ENCODE measurements around the gene TCF7L1. TPM values are rescaled to one million over a fixed set of nuclear protein-coding genes. Genes with fewer than 3 reads are reported as not detected.

Gene TCF7L1
- total and polyA plus RNA-seq, 4 donors: 12.3 to 21.5 (median 13.8) TPM

DNA sequence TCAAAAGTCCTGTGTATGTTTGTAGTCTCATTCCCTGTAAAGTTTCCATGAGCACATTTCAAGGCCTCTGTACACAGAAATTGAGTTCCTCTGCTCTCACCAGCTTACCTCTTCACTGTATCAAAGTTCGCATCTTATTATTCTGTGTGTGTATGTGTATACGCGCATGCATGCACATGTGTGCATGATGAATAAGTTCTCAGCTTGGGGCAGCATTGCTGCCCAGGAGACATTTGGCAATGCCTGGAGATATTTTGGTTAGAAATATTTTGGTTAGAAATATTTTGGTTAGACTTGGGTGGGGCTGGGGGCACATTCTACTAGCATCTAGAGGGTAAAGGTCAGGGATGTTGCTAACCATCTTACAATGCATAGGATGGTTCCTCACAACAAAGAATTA lies 23.4 kb downstream of the TCF7L1 start:
- peaks cover 17 to 59% (median 26%) of the 10 kb centered on the region in 5 donors for H3K4me1 ChIP-seq (ENCODE audit: control insufficient read depth in 5 of 5, insufficient read depth in 5 of 5, low read length in 5 of 5)
- TF ChIP-seq CTCF (IDR thresholded peaks at IDR 0.05; ENCODE audit: control extremely low read depth, extremely low read depth): no peak
- no peaks in the 10 kb centered on the region for H3K9me3 ChIP-seq (ENCODE audit: control insufficient read depth in 4 of 4, insufficient read depth in 3 of 4, low read length in 3 of 4)

GRCh38 chr2:85157345-85157744 lies 24.2 kb downstream of the TCF7L1 start:
- Histone ChIP-seq H3K9ac (ENCODE audit: insufficient read depth in 1 of 2, low read length in 2 of 2) (no peak overlapping the region), H3K4me3 (no peak overlapping the region), H3K4me1 (ENCODE audit: control insufficient read depth in 5 of 5, insufficient read depth in 5 of 5, low read length in 5 of 5) (peaks cover 17 to 64% (median 31%) of the 10 kb centered on the region in 5 donors), H3K9me3 (ENCODE audit: control insufficient read depth in 4 of 4, insufficient read depth in 3 of 4, low read length in 3 of 4) (no peaks in the 10 kb centered on the region), H3K27ac (ENCODE audit: low read depth in 1 of 2, low read length in 1 of 2) (no peak overlapping the region), H3K36me3 (ENCODE audit: control insufficient read depth in 4 of 4, insufficient read depth in 4 of 4, low read length in 4 of 4) (no peaks in the 10 kb centered on the region), H3K27me3 (ENCODE audit: control insufficient read depth in 3 of 3, insufficient read depth in 3 of 3, low read length in 2 of 3) (no peaks in the 10 kb centered on the region)
- no peak for DNase-seq
- ATAC-seq (ENCODE audit: insufficient read depth, low FRiP score): no peak
- WGBS, 2 donors: 91 to 92% methylated on average over 1 of the region's 1 CpG
- TF ChIP-seq CTCF (IDR thresholded peaks at IDR 0.05; ENCODE audit: control extremely low read depth, extremely low read depth): no peak

More for the DNA sequence above, 23.4 kb downstream of the TCF7L1 start:
- DNase-seq: no peak
- ATAC-seq (ENCODE audit: insufficient read depth, low FRiP score): no peak
- Histone ChIP-seq H3K27me3 (ENCODE audit: control insufficient read depth in 3 of 3, insufficient read depth in 3 of 3, low read length in 2 of 3) (no peaks in the 10 kb centered on the region), H3K4me3 (no peak overlapping the region), H3K36me3 (ENCODE audit: control insufficient read depth in 4 of 4, insufficient read depth in 4 of 4, low read length in 4 of 4) (no peaks in the 10 kb centered on the region), H3K27ac (ENCODE audit: low read depth in 1 of 2, low read length in 1 of 2) (no peak overlapping the region), H3K9ac (ENCODE audit: insufficient read depth in 1 of 2, low read length in 2 of 2) (no peak overlapping the region)
- 95 to 98% methylated on average over 3 of the region's 3 CpGs for WGBS, 2 donors

DNA sequence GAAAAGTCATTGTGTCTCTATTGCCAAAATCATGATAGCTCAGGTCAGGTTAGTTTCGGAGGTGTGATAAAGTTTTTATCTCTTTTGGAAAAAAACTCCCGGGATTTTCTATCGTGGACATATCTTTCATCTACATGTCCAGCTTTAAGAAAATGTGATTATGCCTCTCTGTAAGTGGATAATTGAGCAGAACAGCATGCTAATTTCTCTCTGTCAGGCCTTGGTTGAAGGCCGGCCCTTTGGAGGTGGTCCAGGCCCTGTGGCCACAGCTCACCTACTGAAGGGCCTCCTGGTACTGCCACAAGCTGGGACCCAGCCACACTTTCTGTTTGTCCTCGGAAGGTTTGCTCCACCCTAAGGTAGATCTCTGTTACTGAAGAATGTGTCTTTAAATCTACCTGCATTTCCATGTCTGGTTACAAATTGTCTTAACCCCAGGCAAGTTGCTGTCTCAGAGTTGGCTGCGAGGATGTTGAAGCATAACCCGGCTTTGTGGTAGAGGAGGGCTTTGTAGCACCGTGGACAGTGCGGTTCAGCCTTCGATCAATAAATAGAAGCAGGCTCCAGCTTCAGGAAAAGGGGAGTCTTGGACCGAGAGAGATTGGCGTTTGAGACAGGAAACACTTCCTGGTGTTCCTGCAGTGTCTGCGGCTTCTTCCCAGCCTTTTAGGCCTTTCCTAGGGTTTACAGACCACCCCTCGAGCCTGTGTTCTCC lies 25.5 kb downstream of the TCF7L1 start:
- DNase-seq (no peak), ATAC-seq (ENCODE audit: insufficient read depth, low FRiP score) (no peak)
- Histone ChIP-seq H3K36me3 (ENCODE audit: control insufficient read depth in 4 of 4, insufficient read depth in 4 of 4, low read length in 4 of 4) (no peaks in the 10 kb centered on the region), H3K9me3 (ENCODE audit: control insufficient read depth in 4 of 4, insufficient read depth in 3 of 4, low read length in 3 of 4) (no peaks in the 10 kb centered on the region), H3K27me3 (ENCODE audit: control insufficient read depth in 3 of 3, insufficient read depth in 3 of 3, low read length in 2 of 3) (no peaks in the 10 kb centered on the region), H3K4me1 (ENCODE audit: control insufficient read depth in 5 of 5, insufficient read depth in 5 of 5, low read length in 5 of 5) (peaks cover 17 to 76% (median 37%) of the 10 kb centered on the region in 5 donors), H3K27ac (ENCODE audit: low read depth in 1 of 2, low read length in 1 of 2) (peak overlapping the region in 1 of 2 donors; percentile 80), H3K4me3 (no peak overlapping the region), H3K9ac (ENCODE audit: insufficient read depth in 1 of 2, low read length in 2 of 2) (no peak overlapping the region)
- WGBS, 2 donors: 63 to 78% methylated on average over 14 of the region's 14 CpGs
- no peak for TF ChIP-seq CTCF (IDR thresholded peaks at IDR 0.05; ENCODE audit: control extremely low read depth, extremely low read depth)
